Neural cell (in vitro differentiated cells): ENCODE data around the gene MTCL1. TPM values are rescaled to one million over a fixed set of nuclear protein-coding genes. Genes with fewer than 3 reads are reported as not detected.

Experiments used
- H2AFZ ChIP-seq: fragments of 200-600, 300-800 bp; sonication (generic), shearing (Covaris generic); 2 replicates; pipeline ENCODE4 v1.6.0; 2014; ENCODE audit warnings: low read depth, mild to moderate bottlenecking, antibody characterized with exemption, low read length, moderate library complexity
- H3F3A ChIP-seq: fragments of 200-600 bp; shearing (Covaris generic); 2 replicates; pipeline ENCODE4 v1.6.1; 2016; ENCODE audit warnings: mild to moderate bottlenecking, moderate library complexity, mixed read lengths, antibody characterized with exemption, low read length; ENCODE audit not compliant: insufficient read depth, poor library complexity, severe bottlenecking
- H3K27ac ChIP-seq: fragments of 200-600, 300-800 bp; sonication (generic), shearing (Covaris generic); 2 replicates; pipeline ENCODE4 v1.5.1; 2014; ENCODE audit warnings: mild to moderate bottlenecking, low read length, moderate library complexity
- H3K27me3 ChIP-seq: fragments of 300-800, 200-600 bp; sonication (generic), shearing (Covaris generic); 2 replicates; pipeline ENCODE4 v1.6.0; 2014; ENCODE audit warnings: mild to moderate bottlenecking, low read depth, low read length, moderate library complexity; ENCODE audit not compliant: insufficient read depth
- H3K36me3 ChIP-seq: fragments of 300-800, 200-600 bp; sonication (generic), shearing (Covaris generic); 2 replicates; pipeline ENCODE4 v1.5.1; 2014; ENCODE audit warnings: mild to moderate bottlenecking, antibody characterized with exemption, low read length, moderate library complexity; ENCODE audit not compliant: insufficient read depth
- H3K4me2 ChIP-seq: fragments of 300-800, 200-600 bp; sonication (generic), shearing (Covaris generic); 2 replicates; pipeline ENCODE4 v1.6.0; 2014; ENCODE audit warnings: mild to moderate bottlenecking, low read length
- H3K4me3 ChIP-seq: fragments of 300-800, 200-600 bp; sonication (generic), shearing (Covaris generic); 2 replicates; pipeline ENCODE4 v1.5.1; 2014; ENCODE audit warnings: mild to moderate bottlenecking, low read length, moderate library complexity
- H3K79me2 ChIP-seq: fragments of 200-600 bp; shearing (Covaris generic); replicated peaks from 2 replicates; pipeline ENCODE4 v1.6.0; 2014; ENCODE audit warnings: mild to moderate bottlenecking, low read length, moderate library complexity; ENCODE audit not compliant: insufficient read depth
- H3K9ac ChIP-seq: fragments of 300-800, 200-600 bp; sonication (generic), shearing (Covaris generic); 2 replicates; pipeline ENCODE4 v1.6.1; 2016; ENCODE audit warnings: mild to moderate bottlenecking, low read length, mixed read lengths
- H3K9me2 ChIP-seq: fragments of 200-600 bp; shearing (Covaris generic); 2 replicates; pipeline ENCODE4 v1.6.1; 2016; ENCODE audit warnings: mild to moderate bottlenecking, low read length, mixed read lengths; ENCODE audit not compliant: insufficient read depth
- H3K9me3 ChIP-seq: fragments of 200-600, 300-800 bp; sonication (generic), shearing (Covaris generic); 2 replicates; pipeline ENCODE4 v1.6.1; 2016; ENCODE audit warnings: mild to moderate bottlenecking, mixed run types, low read length, moderate library complexity, mixed read lengths
- H4K20me1 ChIP-seq: fragments of 200-600 bp; shearing (Covaris generic); 2 replicates; pipeline ENCODE4 v1.6.1; 2016; ENCODE audit warnings: mild to moderate bottlenecking, mixed run types; ENCODE audit not compliant: insufficient read depth
- CTCF ChIP-seq: fragments of 450-650 bp; IDR thresholded peaks from 2 replicates; pipeline ENCODE4 v1.5.1; 2014; ENCODE audit warnings: antibody characterized with exemption, mild to moderate bottlenecking, moderate library complexity; ENCODE audit not compliant: poor library complexity, severe bottlenecking
- EP300 ChIP-seq: fragments of 450-650 bp; conservative IDR thresholded peaks from 2 replicates; pipeline ENCODE4 v1.6.1; 2014; ENCODE audit warnings: antibody characterized with exemption, mild to moderate bottlenecking, moderate library complexity; ENCODE audit not compliant: poor library complexity, severe bottlenecking
- EZH2 ChIP-seq: fragments of 200-600, 300-800 bp; shearing (Covaris generic), sonication (generic); IDR thresholded peaks from 2 replicates; pipeline ENCODE4 v1.6.1; 2014; ENCODE audit warnings: antibody characterized with exemption, low read length, borderline replicate concordance, mild to moderate bottlenecking; ENCODE audit not compliant: insufficient read depth, poor library complexity, severe bottlenecking
- MXI1 ChIP-seq: fragments of 450-650 bp; conservative IDR thresholded peaks from 2 replicates; pipeline ENCODE4 v1.6.1; 2014; ENCODE audit warnings: antibody characterized with exemption, mild to moderate bottlenecking; ENCODE audit not compliant: poor library complexity, severe bottlenecking
- POLR2AphosphoS5 ChIP-seq: IDR thresholded peaks from 2 replicates; pipeline ENCODE4 v1.6.1; 2012
- RAD21 ChIP-seq: fragments of 450-650 bp; conservative IDR thresholded peaks from 2 replicates; pipeline ENCODE4 v1.6.1; 2014; ENCODE audit warnings: antibody characterized with exemption, mild to moderate bottlenecking, moderate library complexity
- REST ChIP-seq: IDR thresholded peaks from 2 replicates; pipeline ENCODE4 v1.6.1; 2012; ENCODE audit warnings: borderline replicate concordance
- SMC3 ChIP-seq: fragments of 450-650 bp; conservative IDR thresholded peaks from 2 replicates; pipeline ENCODE4 v1.6.1; 2014; ENCODE audit warnings: antibody characterized with exemption, mild to moderate bottlenecking, moderate library complexity; ENCODE audit not compliant: poor library complexity
- TAF1 ChIP-seq: IDR thresholded peaks from 2 replicates; pipeline ENCODE4 v1.6.1; 2012; ENCODE audit warnings: low read depth
- polyA plus RNA-seq: library from polyadenylated mRNA; depleted of rRNA; stranded (reverse); fragments of >200 nt; gene quantifications from 2 replicates; pipeline ENCODE4 v1.2.3, GENCODE V29; 2014

The MTCL1 gene
- polyA plus RNA-seq, 1 donor from 2014 or later = 20.8 TPM

- H2AFZ ChIP-seq = no peak overlapping the region
- peak overlapping the region; percentile 28 for H3K27ac ChIP-seq
- no peaks in the 10 kb centered on the region for H3K36me3 ChIP-seq
- no peak overlapping the region for H3K4me3 ChIP-seq
- H3K27me3 ChIP-seq = no peaks in the 10 kb centered on the region
- H3K79me2 ChIP-seq = no peaks in the 10 kb centered on the region
- H3K9ac ChIP-seq = no peak overlapping the region
- H3F3A ChIP-seq = no peaks in the 10 kb centered on the region
- no peak for TF ChIP-seq RAD21
- no peak for TF ChIP-seq SMC3
- no peak for TF ChIP-seq EP300
- TF ChIP-seq REST = no peak
- no peak for TF ChIP-seq CTCF
- no peak for TF ChIP-seq MXI1
- TF ChIP-seq POLR2AphosphoS5 = no peak
- no peak for TF ChIP-seq EZH2
- no peak for TF ChIP-seq TAF1
- no peaks in the 10 kb centered on the region for H3K9me3 ChIP-seq
- H3K9me2 ChIP-seq = no peaks in the 10 kb centered on the region
- H4K20me1 ChIP-seq = no peaks in the 10 kb centered on the region
- peak overlapping the region; percentile 8 for H3K4me2 ChIP-seq
These were observed 149.2 kb downstream of the MTCL1 start for GRCh38 chr18:8854550-8854949.

GRCh38 chr18:8854962-8855361, 149.6 kb downstream of the MTCL1 start:
- Histone ChIP-seq H4K20me1 (no peaks in the 10 kb centered on the region), H3K36me3 (no peaks in the 10 kb centered on the region), H3K9me2 (no peaks in the 10 kb centered on the region), H3K4me3 (no peak overlapping the region), H3K9me3 (no peaks in the 10 kb centered on the region), H3K27me3 (no peaks in the 10 kb centered on the region), H3K79me2 (no peaks in the 10 kb centered on the region), H2AFZ (no peak overlapping the region), H3K4me2 (peak overlapping the region; percentile 8), H3F3A (no peaks in the 10 kb centered on the region), H3K9ac (no peak overlapping the region), H3K27ac (peak overlapping the region; percentile 28)
- TF ChIP-seq MXI1 (no peak), TAF1 (no peak), SMC3 (no peak), POLR2AphosphoS5 (peak; percentile 48), RAD21 (no peak), EP300 (peak; percentile 63), REST (no peak)
